Measurements from ENCODE around the gene MARCHF10. TPM values are rescaled to one million over a fixed set of nuclear protein-coding genes. Genes with fewer than 3 reads are reported as not detected.
A peak's percentile ranks its signal among the peaks of the same experiment; 100 is the strongest.

Gene MARCHF10
- total RNA-seq, 1 experiment from 2014 or later = not detected

DNA sequence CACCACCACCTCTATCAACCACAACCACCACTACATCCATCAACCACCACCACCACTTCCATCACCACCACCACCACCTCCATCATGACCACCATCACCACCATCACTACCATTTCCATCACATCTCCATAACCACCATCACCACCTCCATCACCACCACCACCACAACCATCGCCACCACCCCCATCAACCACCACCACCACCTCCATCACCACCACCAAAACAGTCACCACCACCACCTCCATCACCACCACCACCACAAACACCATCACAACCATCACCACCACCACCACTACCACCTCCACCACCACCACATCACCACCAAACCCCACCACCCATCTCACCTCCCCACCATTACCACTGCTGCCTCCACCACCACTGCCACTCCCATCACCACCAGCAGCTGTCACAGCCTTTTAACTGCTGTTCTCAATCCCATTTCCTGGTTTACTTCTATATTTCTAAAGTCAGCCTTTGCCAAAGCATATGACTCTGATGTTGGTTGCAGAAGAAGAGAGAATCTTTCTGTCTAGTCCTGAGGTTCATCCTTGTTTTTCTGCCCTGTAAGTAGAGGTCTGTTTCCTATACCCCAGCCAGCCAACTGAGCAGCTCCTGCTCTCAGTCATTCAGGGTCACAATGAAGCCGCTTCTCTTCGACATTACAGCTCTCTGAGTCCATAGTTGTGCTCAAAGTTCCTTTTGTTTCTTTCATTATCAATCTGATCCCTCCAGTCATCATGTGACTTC lies 14.0 kb downstream of the MARCHF10 start (continued):
- TF ChIP-seq JUND (IDR thresholded peaks at IDR 0.05) (no peak), FOSL1 (IDR thresholded peaks at IDR 0.05; ENCODE audit: low read depth) (no peak)
- TF ChIP-seq, protein P1, sequence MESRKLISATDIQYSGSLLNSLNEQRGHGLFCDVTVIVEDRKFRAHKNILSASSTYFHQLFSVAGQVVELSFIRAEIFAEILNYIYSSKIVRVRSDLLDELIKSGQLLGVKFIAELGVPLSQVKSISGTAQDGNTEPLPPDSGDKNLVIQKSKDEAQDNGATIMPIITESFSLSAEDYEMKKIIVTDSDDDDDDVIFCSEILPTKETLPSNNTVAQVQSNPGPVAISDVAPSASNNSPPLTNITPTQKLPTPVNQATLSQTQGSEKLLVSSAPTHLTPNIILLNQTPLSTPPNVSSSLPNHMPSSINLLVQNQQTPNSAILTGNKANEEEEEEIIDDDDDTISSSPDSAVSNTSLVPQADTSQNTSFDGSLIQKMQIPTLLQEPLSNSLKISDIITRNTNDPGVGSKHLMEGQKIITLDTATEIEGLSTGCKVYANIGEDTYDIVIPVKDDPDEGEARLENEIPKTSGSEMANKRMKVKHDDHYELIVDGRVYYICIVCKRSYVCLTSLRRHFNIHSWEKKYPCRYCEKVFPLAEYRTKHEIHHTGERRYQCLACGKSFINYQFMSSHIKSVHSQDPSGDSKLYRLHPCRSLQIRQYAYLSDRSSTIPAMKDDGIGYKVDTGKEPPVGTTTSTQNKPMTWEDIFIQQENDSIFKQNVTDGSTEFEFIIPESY (IDR thresholded peaks at IDR 0.05; ENCODE audit: extremely low read depth, insufficient replicate concordance, low read length) = no peak
- TF ChIP-seq, protein P2, sequence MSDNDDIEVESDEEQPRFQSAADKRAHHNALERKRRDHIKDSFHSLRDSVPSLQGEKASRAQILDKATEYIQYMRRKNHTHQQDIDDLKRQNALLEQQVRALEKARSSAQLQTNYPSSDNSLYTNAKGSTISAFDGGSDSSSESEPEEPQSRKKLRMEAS (IDR thresholded peaks at IDR 0.05) = no peak
- TF ChIP-seq, protein P3, sequence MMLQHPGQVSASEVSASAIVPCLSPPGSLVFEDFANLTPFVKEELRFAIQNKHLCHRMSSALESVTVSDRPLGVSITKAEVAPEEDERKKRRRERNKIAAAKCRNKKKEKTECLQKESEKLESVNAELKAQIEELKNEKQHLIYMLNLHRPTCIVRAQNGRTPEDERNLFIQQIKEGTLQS (IDR thresholded peaks at IDR 0.05) = no peak

DNA sequence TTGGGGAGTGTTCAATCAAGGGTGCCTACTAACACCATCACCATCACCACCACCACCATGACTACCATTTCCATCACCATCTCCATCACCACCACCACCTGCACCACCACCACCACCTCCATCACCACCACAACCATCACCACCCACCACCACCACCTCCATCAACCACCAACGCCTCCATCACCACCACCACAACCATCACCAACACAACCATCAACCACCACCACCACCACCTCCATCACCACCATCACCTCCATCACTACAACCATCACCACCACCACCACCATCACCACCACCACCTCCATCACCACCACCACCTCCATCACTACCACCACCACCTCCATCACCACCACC lies 15.7 kb downstream of the MARCHF10 start:
- ChIA-PET RAD21 (ENCODE audit: low non-redundant PET in 1 of 2, low total read pairs in 2 of 2, uncharacterized antibody in 2 of 2, unreplicated experiment in 2 of 2) (no interaction called here), CTCF (no interaction called here), POLR2A (no interaction called here)
- no peak for DNase-seq (ENCODE audit: low read depth, low spot score)
- no peaks in the 10 kb centered on the region for H3K27me3 ChIP-seq (ENCODE audit: insufficient read depth, low read length)
- peaks cover 6 to 24% of the 10 kb centered on the region in 2 experiments for H3K4me1 ChIP-seq (ENCODE audit: control insufficient read depth in 1 of 2, insufficient read depth in 2 of 2, low read length in 2 of 2)
- no peaks in the 10 kb centered on the region for H4K20me1 ChIP-seq (ENCODE audit: insufficient read depth)
- no peaks in the 10 kb centered on the region for H3K9me3 ChIP-seq (ENCODE audit: control insufficient read depth in 1 of 2, insufficient read depth in 1 of 2, low read depth in 1 of 2, low read length in 2 of 2)
- intact Hi-C loops (cut with micrococcal nuclease) = no loop called here
- H3K4me3 ChIP-seq (replicated peaks in 1 of 2; ENCODE audit: low read depth in 1 of 2, low read length in 2 of 2) = peak overlapping the region in 1 of 2 experiments; percentile 23; a peak in 1 of 4 replicates
- peak overlapping the region; percentile 56 for H3K4me2 ChIP-seq (ENCODE audit: low read length)
- no peak overlapping the region for H3K27ac ChIP-seq (ENCODE audit: low read depth, low read length)
- H3K9ac ChIP-seq (ENCODE audit: low read length) = no peak overlapping the region
- H3K9me2 ChIP-seq (ENCODE audit: insufficient read depth) = no peaks in the 10 kb centered on the region
- H2AFZ ChIP-seq (ENCODE audit: low read depth, low read length, poor library complexity, severe bottlenecking) = no peak overlapping the region
- H3K79me2 ChIP-seq (ENCODE audit: insufficient read depth, low read length) = no peaks in the 10 kb centered on the region
- H3K36me3 ChIP-seq (ENCODE audit: control insufficient read depth in 1 of 2, insufficient read depth in 2 of 2, low read length in 2 of 2) = no peaks in the 10 kb centered on the region
- no TSS peak for BruUV-seq (replicated peaks)
- ATAC-seq = 0 out of 2 replicates have a peak, but pooled peaks have one; percentile 14
- no peak for TF ChIP-seq REST (IDR thresholded peaks at IDR 0.05; ENCODE audit: low read depth)
- no peak for TF ChIP-seq TCF7L2 (IDR thresholded peaks at IDR 0.05; ENCODE audit: borderline replicate concordance, extremely low read depth, insufficient read depth, insufficient read length)
- no peak for TF ChIP-seq SIN3A (IDR thresholded peaks at IDR 0.05; ENCODE audit: low read depth)
- TF ChIP-seq ZNF274 (IDR thresholded peaks at IDR 0.05; ENCODE audit: low read depth, low read length) = no peak
- TF ChIP-seq, protein P1 (IDR thresholded peaks at IDR 0.05; ENCODE audit: extremely low read depth, insufficient replicate concordance, low read length) = no peak
- TF ChIP-seq, protein P2 (IDR thresholded peaks at IDR 0.05) = no peak
- TF ChIP-seq, protein P4, sequence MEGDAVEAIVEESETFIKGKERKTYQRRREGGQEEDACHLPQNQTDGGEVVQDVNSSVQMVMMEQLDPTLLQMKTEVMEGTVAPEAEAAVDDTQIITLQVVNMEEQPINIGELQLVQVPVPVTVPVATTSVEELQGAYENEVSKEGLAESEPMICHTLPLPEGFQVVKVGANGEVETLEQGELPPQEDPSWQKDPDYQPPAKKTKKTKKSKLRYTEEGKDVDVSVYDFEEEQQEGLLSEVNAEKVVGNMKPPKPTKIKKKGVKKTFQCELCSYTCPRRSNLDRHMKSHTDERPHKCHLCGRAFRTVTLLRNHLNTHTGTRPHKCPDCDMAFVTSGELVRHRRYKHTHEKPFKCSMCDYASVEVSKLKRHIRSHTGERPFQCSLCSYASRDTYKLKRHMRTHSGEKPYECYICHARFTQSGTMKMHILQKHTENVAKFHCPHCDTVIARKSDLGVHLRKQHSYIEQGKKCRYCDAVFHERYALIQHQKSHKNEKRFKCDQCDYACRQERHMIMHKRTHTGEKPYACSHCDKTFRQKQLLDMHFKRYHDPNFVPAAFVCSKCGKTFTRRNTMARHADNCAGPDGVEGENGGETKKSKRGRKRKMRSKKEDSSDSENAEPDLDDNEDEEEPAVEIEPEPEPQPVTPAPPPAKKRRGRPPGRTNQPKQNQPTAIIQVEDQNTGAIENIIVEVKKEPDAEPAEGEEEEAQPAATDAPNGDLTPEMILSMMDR (IDR thresholded peaks at IDR 0.05 in 2 of 3, conservative IDR thresholded peaks at IDR 0.05 in 1 of 3; ENCODE audit: borderline replicate concordance in 1 of 3, insufficient read depth in 1 of 3, low read depth in 2 of 3, low read length in 2 of 3) = no peak
- no peak for TF ChIP-seq YY1 (IDR thresholded peaks at IDR 0.05; ENCODE audit: extremely low read depth, insufficient replicate concordance, low read depth, low read length)
